ENCODE results near the gene UCK1. TPM values are rescaled to one million over a fixed set of nuclear protein-coding genes. Genes with fewer than 3 reads are reported as not detected.

The UCK1 gene
- total and polyA plus RNA-seq, 2 of the 4 experiments (the other 2 are of a cell fraction): 17.9 to 21.4 TPM

DNA sequence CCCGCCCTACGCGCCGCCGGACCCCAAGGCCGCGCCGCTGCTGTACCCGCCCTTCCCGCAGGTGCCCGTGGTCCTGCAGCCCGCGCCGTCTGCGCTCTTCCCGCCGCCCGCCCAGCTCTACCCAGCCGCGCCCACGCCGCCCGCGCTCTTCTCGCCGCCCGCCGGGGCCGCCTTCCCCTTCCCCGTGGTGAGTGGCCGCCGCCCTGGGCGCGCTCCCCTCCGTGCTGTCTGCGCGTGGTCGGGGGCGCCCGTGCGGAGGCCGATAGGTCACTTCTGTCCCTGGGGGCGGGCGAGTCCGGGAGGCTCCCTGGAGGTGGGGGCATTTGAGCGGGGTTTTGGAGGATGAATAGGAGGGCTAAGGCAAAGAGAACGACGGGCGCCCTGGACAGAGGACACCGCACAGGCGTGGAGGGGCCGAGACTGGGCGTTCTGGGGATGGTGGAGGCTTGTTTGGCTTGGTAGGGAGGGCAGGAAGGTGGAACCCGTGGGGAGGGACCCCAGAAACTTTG is 23.8 kb upstream of the UCK1 start:
- no peak overlapping the region for H3K56ac ChIP-seq (ENCODE audit: extremely low read depth, insufficient read depth, low read length)
- H3K4me3 ChIP-seq (ENCODE audit: insufficient read depth, low read depth, low read length): no peak overlapping the region
- H4K5ac ChIP-seq (ENCODE audit: low read depth, low read length): no peak overlapping the region
- H2BK15ac ChIP-seq (ENCODE audit: low read depth, low read length): no peak overlapping the region
- H3K9me3 ChIP-seq (ENCODE audit: control insufficient read depth, insufficient read depth, low read length): peaks cover 13% of the 10 kb centered on the region
- H2AK9ac ChIP-seq (replicated peaks; ENCODE audit: low read depth, low read length, poor library complexity): no peak overlapping the region
- CTCF ChIA-PET: no interaction called here
- 76% methylated on average over 5 of the region's 54 CpGs; no CpG with 5 or more reads in 1 of the 2 experiments for WGBS, 2 experiments (ENCODE audit: extremely low coverage in 2 of 2, insufficient read length in 1 of 2)
- BruUV-seq (replicated peaks): no TSS peak
- intact Hi-C loops (cut with micrococcal nuclease) (no loop called here), dilution Hi-C loops (cut with HindIII; ENCODE audit: low sequenced_read_pairs, unreplicated experiment) (no loop called here), in situ Hi-C loops (cut with MboI; ENCODE audit: low sequenced_read_pairs) (no loop called here)
- no peak overlapping the region for H2BK5ac ChIP-seq (ENCODE audit: low read depth, low read length, poor library complexity, severe bottlenecking)
- peaks cover 41% of the 10 kb centered on the region for H3K27me3 ChIP-seq (ENCODE audit: control insufficient read depth, insufficient read depth, low read length)
- TF ChIP-seq USF2 (IDR thresholded peaks at IDR 0.05; ENCODE audit: low read depth, low read length) (no peak), MAZ (IDR thresholded peaks at IDR 0.05; ENCODE audit: borderline replicate concordance, low read depth, low read length) (no peak), CHD1 (IDR thresholded peaks at IDR 0.05; ENCODE audit: low read depth, low read length) (no peak)
- H3K4ac ChIP-seq (ENCODE audit: low read depth, low read length): no peak overlapping the region
- no peak overlapping the region for H2BK120ac ChIP-seq (ENCODE audit: low read depth, low read length)
- H2AK5ac ChIP-seq (ENCODE audit: low read depth, low read length): no peak overlapping the region
- H3K18ac ChIP-seq (ENCODE audit: low read depth, low read length): no peak overlapping the region
- H4K8ac ChIP-seq (ENCODE audit: low read depth in 2 of 2, low read length in 2 of 2): no peak overlapping the region
- no peak overlapping the region for H3K14ac ChIP-seq (replicated peaks; ENCODE audit: low read depth, low read length)
- no peak overlapping the region for H3K27ac ChIP-seq (ENCODE audit: insufficient read depth, low read length)
- ATAC-seq (ENCODE audit: low read depth) (no peak), DNase-seq (no peak)
- H3K9me1 ChIP-seq (ENCODE audit: insufficient read depth, low read length): no peaks in the 10 kb centered on the region
- H3K36me3 ChIP-seq (ENCODE audit: control insufficient read depth, insufficient read depth, low read length): no peaks in the 10 kb centered on the region
- no peak overlapping the region for H3K9ac ChIP-seq (ENCODE audit: low read depth, low read length)
- POLR2A ChIA-PET (ENCODE audit: unreplicated experiment): no interaction called here
- no peaks in the 10 kb centered on the region for H3K79me1 ChIP-seq (ENCODE audit: low read depth in 1 of 2, low read length in 2 of 2)
- no peak overlapping the region for H2AFZ ChIP-seq (replicated peaks; ENCODE audit: low read length, poor library complexity)
- no peak overlapping the region for H4K91ac ChIP-seq (ENCODE audit: insufficient read depth, low read depth, low read length)
- H2BK20ac ChIP-seq (ENCODE audit: low read depth, low read length): no peak overlapping the region
- no peak overlapping the region for H3K23ac ChIP-seq (ENCODE audit: low read depth, low read length)
- no peaks in the 10 kb centered on the region for H3K4me1 ChIP-seq (ENCODE audit: control insufficient read depth, insufficient read depth, low read length)
- H4K20me1 ChIP-seq (ENCODE audit: insufficient read depth, low read length): no peaks in the 10 kb centered on the region
- H3K4me2 ChIP-seq (ENCODE audit: low read depth, low read length): no peak overlapping the region
